GM12801 (cell line): ENCODE results near the gene AK2.

Source experiments
- CTCF ChIP-seq: IDR thresholded peaks from one replicate; pipeline ENCODE4 v1.5.1; 2011; ENCODE audit warnings: control low read depth; ENCODE audit not compliant: insufficient read length; ENCODE audit errors: extremely low read depth

AK2 gene

DNA sequence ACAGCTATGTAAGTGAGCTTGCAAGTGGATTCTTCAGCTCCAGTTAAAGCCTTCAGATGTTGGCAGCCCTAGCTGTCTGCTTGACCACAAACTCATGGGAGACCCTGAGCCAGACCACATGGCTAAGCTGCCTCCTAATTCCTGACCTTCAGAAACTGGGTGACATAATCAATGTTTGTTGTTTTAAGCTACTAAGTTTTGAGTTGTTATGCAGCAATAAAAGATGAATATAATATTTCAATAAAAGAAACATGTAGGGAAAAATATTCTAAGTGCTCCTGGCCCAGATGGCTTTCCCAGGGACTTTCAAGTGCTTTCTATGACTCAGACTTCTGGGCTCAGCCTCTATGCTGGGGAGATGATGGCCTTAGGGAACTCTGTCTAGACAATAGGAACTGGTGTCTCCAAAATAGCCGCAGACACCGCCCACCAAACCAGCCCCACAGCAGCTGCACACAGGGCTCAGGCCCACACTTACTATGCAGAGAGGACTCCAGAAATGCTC, 23.9 kb upstream of the AK2 start:
- TF ChIP-seq CTCF, result no peak

GRCh38 chr1:33057095-33057494, 20.4 kb upstream of the AK2 start:
- TF ChIP-seq CTCF, result no peak

DNA sequence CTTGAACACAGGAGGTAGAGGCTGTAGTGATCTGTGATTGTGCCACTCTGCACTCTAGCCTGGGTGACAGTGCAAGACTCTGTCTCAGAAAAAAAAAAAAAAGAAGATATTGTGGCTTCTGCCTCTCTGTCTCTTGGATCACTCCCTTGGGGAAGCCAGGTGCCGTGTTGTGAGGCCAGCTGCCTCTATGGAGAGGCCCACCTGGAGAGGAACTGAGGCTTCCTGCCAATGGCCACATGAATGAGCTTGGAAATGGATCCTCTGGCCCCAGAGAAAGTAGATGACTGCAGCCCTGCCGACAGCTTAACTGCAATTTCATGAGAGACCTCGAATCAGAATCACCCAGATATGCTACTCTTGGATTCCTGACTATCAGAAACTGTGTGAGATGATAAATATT, 19.7 kb upstream of the AK2 start:
- TF ChIP-seq CTCF, result no peak

DNA sequence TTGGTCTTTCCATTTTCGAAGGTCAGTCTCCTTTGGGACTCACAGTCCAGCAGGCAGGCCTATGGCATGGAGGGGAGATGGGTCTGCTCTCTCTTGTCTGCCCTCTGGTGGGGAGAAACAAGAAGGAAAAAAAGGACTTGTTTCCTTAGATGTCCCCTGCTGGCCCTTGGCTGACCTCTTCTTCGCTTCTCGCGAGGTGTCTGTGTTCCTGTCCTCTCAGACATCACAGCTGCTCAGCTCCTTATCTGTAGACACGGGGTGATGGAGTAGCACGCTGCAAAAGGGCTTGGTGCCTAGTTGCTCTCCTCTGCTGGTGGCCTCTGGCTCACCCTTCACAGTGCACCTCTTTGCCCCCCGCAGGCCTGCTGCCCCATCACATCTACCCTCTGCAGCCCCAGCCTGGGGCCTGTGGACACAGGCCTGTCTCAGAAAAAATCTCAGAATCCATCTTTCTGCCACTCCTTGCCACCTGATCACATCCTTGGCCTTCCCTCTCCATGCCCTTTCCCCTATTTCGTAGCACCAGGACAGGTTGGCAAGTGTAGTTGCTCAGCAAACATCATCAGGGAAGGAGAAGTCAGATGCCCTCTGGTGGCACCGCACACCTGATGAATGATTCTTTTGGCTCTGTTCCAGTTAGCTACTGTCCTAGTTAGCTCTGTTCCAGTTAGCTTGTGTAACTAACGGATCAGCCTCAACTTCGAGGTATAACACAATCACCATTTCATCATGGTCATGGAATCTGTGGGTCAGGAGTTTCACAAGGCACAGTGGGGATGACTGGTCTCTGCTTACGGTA, 18.7 kb upstream of the AK2 start:
- no peak for TF ChIP-seq CTCF

DNA sequence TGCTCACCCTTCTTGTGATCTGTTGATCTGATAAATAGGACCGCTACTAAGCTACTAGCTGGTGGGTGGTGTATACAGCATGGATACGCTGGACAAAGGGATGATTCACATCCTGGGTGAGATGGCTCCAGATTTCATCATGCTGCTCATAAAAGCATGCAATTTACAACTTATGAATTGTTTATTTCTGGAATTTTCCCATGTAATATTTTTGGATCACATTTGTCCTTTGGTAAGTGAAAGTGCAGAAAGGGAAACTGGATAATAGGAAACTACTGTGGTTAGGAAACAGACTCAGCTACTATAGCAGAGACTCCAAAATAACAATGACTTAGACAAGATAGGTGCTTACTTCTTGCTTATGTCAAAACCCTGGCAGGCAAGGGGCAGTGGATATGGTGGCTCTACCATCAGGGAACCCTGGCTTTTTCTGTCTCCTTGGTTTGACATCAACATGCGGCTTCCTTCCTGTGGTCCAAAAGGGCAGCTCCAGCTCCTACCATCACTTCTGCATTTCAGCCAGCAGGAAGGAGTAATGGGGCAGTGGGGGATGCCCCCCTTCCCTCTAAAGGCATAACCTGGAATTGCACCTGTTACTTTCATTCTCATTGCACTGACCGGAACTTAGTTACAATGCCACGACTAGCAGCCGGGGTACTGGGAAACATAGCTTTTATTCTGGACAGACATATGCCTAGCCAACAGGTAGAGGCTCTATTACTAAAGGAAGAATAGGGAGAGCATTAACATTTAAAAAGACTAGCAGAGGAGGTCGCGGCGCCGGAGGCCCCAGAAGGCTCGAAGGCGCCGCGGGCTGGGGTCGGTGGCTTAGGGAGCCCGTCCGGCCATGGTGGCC, 13.8 kb upstream of the AK2 start:
- TF ChIP-seq CTCF, result no peak

- no peak for TF ChIP-seq CTCF
Observed at GRCh38 chr1:33049371-33049770, 12.7 kb upstream of the AK2 start.

DNA sequence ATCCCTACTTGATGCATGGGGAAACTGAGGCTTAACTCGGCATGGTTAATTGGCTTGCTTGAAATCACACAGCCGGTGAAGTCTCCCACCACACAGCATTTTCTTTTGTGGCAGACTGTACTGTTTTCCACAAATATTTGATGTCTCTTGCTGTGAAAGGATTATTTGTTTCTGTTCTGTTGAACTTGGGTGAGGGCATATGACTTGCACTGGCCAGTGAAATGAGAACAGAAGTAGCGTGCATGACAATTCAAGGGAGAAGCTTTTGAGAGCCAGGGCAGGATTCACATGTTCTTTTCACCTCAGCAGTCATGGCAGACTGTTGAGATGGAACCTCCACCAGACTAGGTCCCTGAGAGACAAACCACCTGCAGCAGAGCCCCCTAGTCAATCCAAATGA, 11.7 kb upstream of the AK2 start:
- TF ChIP-seq CTCF, result no peak
